MM.1S (cell line): ENCODE data around the gene MAP3K13.

ENCODE experiments used
- DNase-seq: peaks from one replicate; pipeline ENCODE4 v3.0.0-alpha.2; 2015
- H2AFZ ChIP-seq: fragments of 300-600 bp; sonication (generic); 2 replicates; pipeline ENCODE4 v1.6.0; 2016; ENCODE audit warnings: antibody characterized with exemption, low read length
- H3F3A ChIP-seq: fragments of 300-600 bp; sonication (generic); 2 replicates; pipeline ENCODE4 v1.6.1; 2016; ENCODE audit warnings: mild to moderate bottlenecking, antibody characterized with exemption, low read length, moderate library complexity, mixed read lengths; ENCODE audit not compliant: insufficient read depth
- H3K27ac ChIP-seq: fragments of 300-600 bp; sonication (generic); 2 replicates; pipeline ENCODE4 v1.5.1; 2016; ENCODE audit warnings: mild to moderate bottlenecking, low read length
- H3K27me3 ChIP-seq: fragments of 300-600 bp; sonication (generic); replicated peaks from 2 replicates; pipeline ENCODE4 v1.6.0; 2016; ENCODE audit warnings: low read length; ENCODE audit not compliant: insufficient read depth
- H3K36me3 ChIP-seq: fragments of 300-600 bp; sonication (generic); replicated peaks from 2 replicates; pipeline ENCODE4 v1.6.1; 2016; ENCODE audit warnings: mild to moderate bottlenecking, low read length, mixed read lengths; ENCODE audit not compliant: insufficient read depth
- H3K4me1 ChIP-seq: fragments of 300-600 bp; sonication (generic); 2 replicates; pipeline ENCODE4 v1.6.1; 2016; ENCODE audit warnings: low read length, mixed read lengths
- H3K4me2 ChIP-seq: fragments of 300-600 bp; sonication (generic); 2 replicates; pipeline ENCODE4 v1.6.0; 2016; ENCODE audit warnings: low read depth, low read length
- H3K4me3 ChIP-seq: fragments of 300-600 bp; sonication (generic); 2 replicates; pipeline ENCODE4 v1.5.1; 2016; ENCODE audit warnings: low read length, mixed read lengths
- H3K79me2 ChIP-seq: fragments of 300-600 bp; sonication (generic); 2 replicates; pipeline ENCODE4 v1.6.1; 2016; ENCODE audit warnings: mixed run types, low read length, mixed read lengths
- H3K9ac ChIP-seq: fragments of 300-600 bp; sonication (generic); 2 replicates; pipeline ENCODE4 v1.6.1; 2016; ENCODE audit warnings: low read length, mixed read lengths
- H3K9me2 ChIP-seq: fragments of 300-600 bp; sonication (generic); replicated peaks from 2 replicates; pipeline ENCODE4 v1.6.1; 2016; ENCODE audit warnings: mild to moderate bottlenecking, low read length, mixed read lengths; ENCODE audit not compliant: insufficient read depth
- H3K9me3 ChIP-seq: fragments of 300-600 bp; sonication (generic); replicated peaks from 2 replicates; pipeline ENCODE4 v1.6.1; 2016; ENCODE audit warnings: mild to moderate bottlenecking, low read length, mixed read lengths; ENCODE audit not compliant: insufficient read depth
- H4K20me1 ChIP-seq: fragments of 300-600 bp; sonication (generic); 2 replicates; pipeline ENCODE4 v1.6.1; 2016; ENCODE audit warnings: mild to moderate bottlenecking, low read length, moderate library complexity, mixed read lengths; ENCODE audit not compliant: insufficient read depth
- EZH2 ChIP-seq: fragments of 300-600 bp; sonication (generic); optimal IDR thresholded peaks from 2 replicates; pipeline ENCODE3; 2017; ENCODE audit warnings: low read depth, mild to moderate bottlenecking, antibody characterized with exemption, low read length, mixed read lengths
- EZH2phosphoT487 ChIP-seq: fragments of 300-600 bp; sonication (generic); IDR thresholded peaks from 2 replicates; pipeline ENCODE4 v1.6.1; 2018; ENCODE audit warnings: antibody characterized with exemption, low read length
- TF ChIP-seq, protein P1 (sequence below): fragments of 300-600 bp; sonication (generic); IDR thresholded peaks from 2 replicates; pipeline ENCODE4 v1.5.1; 2016; ENCODE audit warnings: antibody characterized with exemption, low read length, mixed read lengths

Gene MAP3K13

DNA sequence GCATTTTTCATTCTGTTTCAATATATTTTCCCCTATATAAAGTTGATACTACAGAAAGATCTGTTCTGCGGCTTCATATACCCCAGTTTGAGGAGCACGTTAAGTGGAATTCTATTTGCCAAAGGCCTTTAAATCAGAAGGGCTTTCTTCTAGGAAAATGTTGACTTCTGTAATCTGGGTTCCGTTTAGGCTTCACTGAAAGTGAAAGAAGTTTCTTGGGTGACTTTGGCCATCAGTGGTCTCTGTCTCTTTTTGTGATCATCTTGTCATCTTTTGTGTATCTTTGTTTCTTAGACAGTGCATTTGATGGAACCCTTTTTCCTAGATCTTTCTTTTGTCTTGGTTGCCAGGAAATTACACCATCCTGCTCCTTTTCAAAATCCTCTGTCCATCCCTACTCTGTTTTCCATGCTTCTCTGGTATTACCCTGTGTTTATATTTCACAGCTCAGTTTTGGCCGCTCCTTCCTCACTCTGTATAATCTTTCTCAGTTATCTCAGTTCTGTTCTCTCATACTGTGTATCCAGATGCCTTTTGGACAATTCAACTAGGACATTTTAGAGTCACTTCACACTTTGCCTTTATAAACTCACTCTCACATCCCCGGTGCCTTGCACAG is 40.7 kb upstream of the MAP3K13 start:
- TF ChIP-seq, protein P1, sequence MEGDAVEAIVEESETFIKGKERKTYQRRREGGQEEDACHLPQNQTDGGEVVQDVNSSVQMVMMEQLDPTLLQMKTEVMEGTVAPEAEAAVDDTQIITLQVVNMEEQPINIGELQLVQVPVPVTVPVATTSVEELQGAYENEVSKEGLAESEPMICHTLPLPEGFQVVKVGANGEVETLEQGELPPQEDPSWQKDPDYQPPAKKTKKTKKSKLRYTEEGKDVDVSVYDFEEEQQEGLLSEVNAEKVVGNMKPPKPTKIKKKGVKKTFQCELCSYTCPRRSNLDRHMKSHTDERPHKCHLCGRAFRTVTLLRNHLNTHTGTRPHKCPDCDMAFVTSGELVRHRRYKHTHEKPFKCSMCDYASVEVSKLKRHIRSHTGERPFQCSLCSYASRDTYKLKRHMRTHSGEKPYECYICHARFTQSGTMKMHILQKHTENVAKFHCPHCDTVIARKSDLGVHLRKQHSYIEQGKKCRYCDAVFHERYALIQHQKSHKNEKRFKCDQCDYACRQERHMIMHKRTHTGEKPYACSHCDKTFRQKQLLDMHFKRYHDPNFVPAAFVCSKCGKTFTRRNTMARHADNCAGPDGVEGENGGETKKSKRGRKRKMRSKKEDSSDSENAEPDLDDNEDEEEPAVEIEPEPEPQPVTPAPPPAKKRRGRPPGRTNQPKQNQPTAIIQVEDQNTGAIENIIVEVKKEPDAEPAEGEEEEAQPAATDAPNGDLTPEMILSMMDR: no peak
- TF ChIP-seq EZH2 (no peak), EZH2phosphoT487 (no peak)
- peak overlapping the region; percentile 55 for H3K4me2 ChIP-seq
- no peaks in the 10 kb centered on the region for H3K9me3 ChIP-seq
- peaks cover 23% of the 10 kb centered on the region for H3K4me1 ChIP-seq
- H3K9me2 ChIP-seq: no peaks in the 10 kb centered on the region
- H3F3A ChIP-seq: peaks cover 18% of the 10 kb centered on the region
- peak overlapping the region; percentile 4; the same call in 1 of the 2 replicates for H3K9ac ChIP-seq
- DNase-seq: peak; percentile 68
- no peaks in the 10 kb centered on the region for H3K27me3 ChIP-seq
- H4K20me1 ChIP-seq: no peaks in the 10 kb centered on the region
- peak overlapping the region; percentile 49 for H3K4me3 ChIP-seq
- H3K27ac ChIP-seq: peak overlapping the region; percentile 49; the same call in 1 of the 2 replicates
- H2AFZ ChIP-seq: peak overlapping the region; percentile 59
- no peaks in the 10 kb centered on the region for H3K36me3 ChIP-seq
- no peaks in the 10 kb centered on the region for H3K79me2 ChIP-seq

GRCh38 chr3:185325946-185326791 is 36.8 kb upstream of the MAP3K13 start:
- H3K79me2 ChIP-seq: no peaks in the 10 kb centered on the region
- H3K36me3 ChIP-seq: no peaks in the 10 kb centered on the region
- no peak for TF ChIP-seq EZH2
- TF ChIP-seq, protein P1: no peak
- H3K4me2 ChIP-seq: no peak overlapping the region
- H3K9ac ChIP-seq: no peak overlapping the region
- H3K4me1 ChIP-seq: peaks cover 12% of the 10 kb centered on the region
- no peaks in the 10 kb centered on the region for H3K27me3 ChIP-seq
- H4K20me1 ChIP-seq: no peaks in the 10 kb centered on the region
- no peak overlapping the region for H3K4me3 ChIP-seq
- DNase-seq: no peak
- H3K27ac ChIP-seq: no peak overlapping the region
- H2AFZ ChIP-seq: no peak overlapping the region
- no peaks in the 10 kb centered on the region for H3K9me2 ChIP-seq
- no peaks in the 10 kb centered on the region for H3K9me3 ChIP-seq
- H3F3A ChIP-seq: peaks cover 12% of the 10 kb centered on the region

- Histone ChIP-seq H2AFZ (no peak overlapping the region), H3F3A (peaks cover 12% of the 10 kb centered on the region), H3K4me2 (no peak overlapping the region), H3K27me3 (no peaks in the 10 kb centered on the region), H3K27ac (no peak overlapping the region), H3K79me2 (no peaks in the 10 kb centered on the region), H3K4me1 (peaks cover 15% of the 10 kb centered on the region), H4K20me1 (no peaks in the 10 kb centered on the region), H3K9me2 (no peaks in the 10 kb centered on the region), H3K9me3 (no peaks in the 10 kb centered on the region), H3K36me3 (no peaks in the 10 kb centered on the region), H3K4me3 (no peak overlapping the region), H3K9ac (no peak overlapping the region)
- no peak for DNase-seq
- TF ChIP-seq EZH2phosphoT487 (no peak), EZH2 (no peak)
- TF ChIP-seq, protein P1: no peak
These were observed 35.9 kb upstream of the MAP3K13 start for GRCh38 chr3:185327062-185327461.
